Astrocyte of the spinal cord (primary cell): Measurements from ENCODE around the gene SLC26A11.

Experiments
- DNase-seq: peaks from one replicate; pipeline ENCODE4 v3.0.0; 2011; ENCODE audit warnings: low read depth, low spot score
- H3K4me3 ChIP-seq: 2 replicates; pipeline ENCODE4 v1.5.1; 2011; ENCODE audit warnings: low read depth, mild to moderate bottlenecking, low read length, moderate library complexity
- in situ Hi-C: cut with HindIII; loops from 2 replicates; pipeline ENCODE4 v1.10.0; 2017; ENCODE audit warnings: low sequenced_read_pairs
- TF ChIP-seq, protein P1 (sequence below): IDR thresholded peaks from 2 replicates; pipeline ENCODE4 v1.5.1; 2012; ENCODE audit warnings: low read depth, mild to moderate bottlenecking, low read length, inconsistent platforms

SLC26A11 gene

DNA sequence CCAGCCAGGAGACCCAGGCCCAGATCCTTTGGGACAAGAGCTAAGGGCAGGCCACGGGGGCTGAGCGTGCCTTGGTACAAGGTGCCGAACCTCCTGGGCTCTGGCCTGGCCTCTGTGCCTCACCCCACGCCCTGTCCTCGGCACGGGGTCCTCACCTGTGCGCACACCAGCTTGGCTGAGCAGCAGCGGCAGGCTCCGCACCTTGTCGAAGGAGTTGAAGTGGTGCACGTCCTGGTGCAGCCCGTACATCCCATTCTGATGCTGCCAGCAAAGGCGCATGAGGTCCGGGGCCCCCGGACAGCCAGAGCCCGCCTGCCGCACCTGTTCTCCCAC, 5.4 kb upstream of the SLC26A11 start:
- TF ChIP-seq, protein P1, sequence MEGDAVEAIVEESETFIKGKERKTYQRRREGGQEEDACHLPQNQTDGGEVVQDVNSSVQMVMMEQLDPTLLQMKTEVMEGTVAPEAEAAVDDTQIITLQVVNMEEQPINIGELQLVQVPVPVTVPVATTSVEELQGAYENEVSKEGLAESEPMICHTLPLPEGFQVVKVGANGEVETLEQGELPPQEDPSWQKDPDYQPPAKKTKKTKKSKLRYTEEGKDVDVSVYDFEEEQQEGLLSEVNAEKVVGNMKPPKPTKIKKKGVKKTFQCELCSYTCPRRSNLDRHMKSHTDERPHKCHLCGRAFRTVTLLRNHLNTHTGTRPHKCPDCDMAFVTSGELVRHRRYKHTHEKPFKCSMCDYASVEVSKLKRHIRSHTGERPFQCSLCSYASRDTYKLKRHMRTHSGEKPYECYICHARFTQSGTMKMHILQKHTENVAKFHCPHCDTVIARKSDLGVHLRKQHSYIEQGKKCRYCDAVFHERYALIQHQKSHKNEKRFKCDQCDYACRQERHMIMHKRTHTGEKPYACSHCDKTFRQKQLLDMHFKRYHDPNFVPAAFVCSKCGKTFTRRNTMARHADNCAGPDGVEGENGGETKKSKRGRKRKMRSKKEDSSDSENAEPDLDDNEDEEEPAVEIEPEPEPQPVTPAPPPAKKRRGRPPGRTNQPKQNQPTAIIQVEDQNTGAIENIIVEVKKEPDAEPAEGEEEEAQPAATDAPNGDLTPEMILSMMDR, result no peak
- no peak for DNase-seq
- in situ Hi-C loops, result no loop called here
- H3K4me3 ChIP-seq, result no peak overlapping the region

DNA sequence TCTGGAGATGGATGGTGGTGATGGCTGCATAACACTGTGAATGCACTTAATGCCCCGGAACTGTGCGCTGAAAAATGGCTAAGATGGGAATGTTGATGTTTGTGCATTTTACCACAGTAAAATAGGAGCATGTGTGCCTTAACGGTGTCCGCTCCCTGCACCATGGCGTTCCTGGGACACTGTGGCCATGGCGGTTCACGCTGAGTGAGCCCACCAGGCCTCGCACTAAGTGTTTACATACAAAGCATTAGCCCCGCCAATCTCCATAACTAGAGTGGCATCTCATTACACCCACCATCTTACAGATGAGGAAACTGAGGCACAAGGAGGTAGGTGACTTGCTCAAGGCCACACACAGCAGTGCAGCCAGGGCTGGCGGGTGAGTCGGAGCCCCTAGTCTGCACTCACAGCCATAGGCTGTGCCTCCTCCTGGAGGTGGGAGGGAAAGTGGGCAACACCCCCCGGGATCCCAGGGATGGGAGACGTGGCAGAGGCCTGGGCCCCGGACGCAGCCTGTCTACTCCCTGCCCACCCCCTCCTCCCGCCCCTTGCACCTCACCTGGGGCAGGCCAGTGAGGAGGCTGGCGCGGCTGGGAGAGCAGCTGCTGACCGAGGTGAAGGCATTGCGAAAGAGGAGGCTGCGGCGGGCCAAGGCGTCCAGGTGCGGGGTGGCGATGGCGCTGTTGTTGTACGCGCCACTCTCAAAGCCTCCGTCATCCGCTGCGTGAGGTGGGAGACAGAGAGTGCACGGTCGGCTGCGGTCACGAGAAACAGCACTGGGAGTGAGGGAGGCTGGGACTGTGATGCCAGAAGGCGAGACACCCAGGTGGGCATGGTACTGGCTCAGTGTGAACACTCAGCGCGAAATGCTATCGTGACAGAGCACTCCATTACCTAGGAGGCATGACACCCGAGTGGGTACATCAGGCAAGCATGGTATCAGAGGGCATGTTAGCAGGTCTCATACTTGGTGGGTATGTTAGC, 3.5 kb upstream of the SLC26A11 start:
- no peak overlapping the region for H3K4me3 ChIP-seq
- DNase-seq, result no peak
- in situ Hi-C loops, result no loop called here
- TF ChIP-seq, protein P1, result no peak

- DNase-seq, result no peak
- TF ChIP-seq, protein P1, result no peak
- in situ Hi-C loops, result no loop called here
- no peak overlapping the region for H3K4me3 ChIP-seq
Observed at GRCh38 chr17:80217703-80218362, 2.4 kb upstream of the SLC26A11 start.

- in situ Hi-C loops, result no loop called here
- no peak overlapping the region for H3K4me3 ChIP-seq
- TF ChIP-seq, protein P1, result no peak
- DNase-seq, result no peak
Observed at GRCh38 chr17:80218391-80218790, 1.8 kb upstream of the SLC26A11 start.

GRCh38 chr17:80219013-80219762, 1.0 kb upstream of the SLC26A11 start:
- H3K4me3 ChIP-seq, result peak overlapping the region; percentile 74
- TF ChIP-seq, protein P1, result no peak
- DNase-seq, result peak; percentile 85
- in situ Hi-C loops, result no loop called here

DNA sequence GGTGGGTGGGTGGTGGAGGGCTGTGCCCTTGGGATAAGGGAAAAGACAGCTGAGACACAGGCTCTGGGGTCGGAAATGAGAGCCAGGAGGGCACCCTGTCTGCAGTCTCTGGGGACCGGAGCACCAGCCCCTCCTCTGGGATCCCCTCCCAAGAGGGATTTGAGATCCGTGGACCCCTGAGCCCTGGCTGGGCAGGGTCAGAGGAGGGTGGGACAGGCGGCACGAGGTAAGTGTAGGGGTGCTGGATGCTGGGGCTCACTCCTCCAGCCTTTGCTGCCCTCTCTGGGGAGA, 519 bp upstream of the SLC26A11 start:
- TF ChIP-seq, protein P1, result no peak
- peak overlapping the region; percentile 74 for H3K4me3 ChIP-seq
- DNase-seq, result no peak
- in situ Hi-C loops, result no loop called here
